Gastrocnemius medialis (tissue), 4 donors: ENCODE measurements around the gene TIPARP.

Source experiments
- POLR2A ChIP-seq, 2 donors: fragments of 450-650 bp; IDR thresholded peaks; one replicate each; pipeline ENCODE4 v1.6.1; 2017; ENCODE audit warnings: antibody characterized with exemption in 2 of 2, mild to moderate bottlenecking in 2 of 2, moderate library complexity in 2 of 2
- TF ChIP-seq, protein P1 (sequence below), 5 experiments: fragments of 450-650 bp in 3 of 5; fragments of 200-600 bp in 2 of 5; sonication (generic) in 2 of 5; IDR thresholded peaks in 4 of 5; conservative IDR thresholded peaks in 1 of 5; 1 replicate in 4 of 5; 2 replicates in 1 of 5; pipeline ENCODE4 v1.5.1; 2016 to 2019; ENCODE audit warnings: antibody characterized with exemption in 5 of 5, mild to moderate bottlenecking in 3 of 5, moderate library complexity in 3 of 5

DNA sequence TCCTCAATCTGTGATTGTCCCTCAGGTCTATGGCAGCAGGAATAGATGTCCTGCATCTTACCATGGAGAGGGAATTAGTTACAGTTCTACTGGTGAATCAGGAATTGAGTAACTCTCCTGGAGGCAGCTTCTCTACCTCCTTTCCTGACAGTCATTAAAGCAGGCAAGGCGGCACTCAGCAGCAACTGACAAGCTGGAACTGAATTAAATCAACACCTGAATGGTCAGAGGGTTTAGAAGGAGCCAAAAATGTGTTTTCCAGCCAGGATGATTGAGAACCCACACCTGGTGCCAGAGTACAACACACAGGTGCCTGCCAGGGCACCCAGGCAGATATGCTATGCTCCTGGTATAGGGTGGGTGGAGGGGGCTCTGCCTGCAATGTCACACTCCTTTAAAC, 43.1 kb upstream of the TIPARP start:
- TF ChIP-seq, protein P1, sequence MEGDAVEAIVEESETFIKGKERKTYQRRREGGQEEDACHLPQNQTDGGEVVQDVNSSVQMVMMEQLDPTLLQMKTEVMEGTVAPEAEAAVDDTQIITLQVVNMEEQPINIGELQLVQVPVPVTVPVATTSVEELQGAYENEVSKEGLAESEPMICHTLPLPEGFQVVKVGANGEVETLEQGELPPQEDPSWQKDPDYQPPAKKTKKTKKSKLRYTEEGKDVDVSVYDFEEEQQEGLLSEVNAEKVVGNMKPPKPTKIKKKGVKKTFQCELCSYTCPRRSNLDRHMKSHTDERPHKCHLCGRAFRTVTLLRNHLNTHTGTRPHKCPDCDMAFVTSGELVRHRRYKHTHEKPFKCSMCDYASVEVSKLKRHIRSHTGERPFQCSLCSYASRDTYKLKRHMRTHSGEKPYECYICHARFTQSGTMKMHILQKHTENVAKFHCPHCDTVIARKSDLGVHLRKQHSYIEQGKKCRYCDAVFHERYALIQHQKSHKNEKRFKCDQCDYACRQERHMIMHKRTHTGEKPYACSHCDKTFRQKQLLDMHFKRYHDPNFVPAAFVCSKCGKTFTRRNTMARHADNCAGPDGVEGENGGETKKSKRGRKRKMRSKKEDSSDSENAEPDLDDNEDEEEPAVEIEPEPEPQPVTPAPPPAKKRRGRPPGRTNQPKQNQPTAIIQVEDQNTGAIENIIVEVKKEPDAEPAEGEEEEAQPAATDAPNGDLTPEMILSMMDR (IDR thresholded peaks at IDR 0.05 in 4 of 5, conservative IDR thresholded peaks at IDR 0.05 in 1 of 5), result no peak
- no peak for TF ChIP-seq POLR2A (IDR thresholded peaks at IDR 0.05)
